Endothelial cell of umbilical vein (primary cell): ENCODE results near the gene KCNJ3. TPM values are rescaled to one million over a fixed set of nuclear protein-coding genes. Genes with fewer than 3 reads are reported as not detected.

ENCODE experiments used
- BruUV-seq: library from RNA; stranded (reverse); fragments of 400-500 nt; replicated peaks from 2 replicates; lab custom pipeline; 2021; lab: Mats Ljungman, UMichigan
- CTCF ChIA-PET: fragments of 300-600, 350-600 bp; sonication (Branson Sonifier 250); formaldehyde crosslinking; loops from one replicate; lab custom pipeline; 2021; ENCODE audit warnings: antibody characterized with exemption, inconsistent platforms; lab: Charles Lee
- POLR2A ChIA-PET: fragments of 300-600, 350-600 bp; sonication (Branson Sonifier 250); formaldehyde crosslinking; loops from one replicate; lab custom pipeline; 2021; ENCODE audit warnings: antibody characterized with exemption, inconsistent platforms; lab: Charles Lee
- DNase-seq: peaks from one replicate; pipeline ENCODE4 v3.0.0-alpha.2; 2011; ENCODE audit warnings: low read depth, low spot score
- FAIRE-seq: peaks from 2 replicates; lab custom pipeline; 2011; peaks lifted over from hg19 to GRCh38; lab: Jason Lieb, UNC
- H2AFZ ChIP-seq: 2 replicates; pipeline ENCODE4 v1.6.0; 2012; ENCODE audit warnings: low read depth, low read length, control low read depth, inconsistent platforms
- H3K27ac ChIP-seq: 2 replicates; pipeline ENCODE4 v1.5.1; 2011; ENCODE audit warnings: low read depth, mild to moderate bottlenecking, control low read depth, low read length, moderate library complexity; ENCODE audit not compliant: insufficient read depth
- H3K27me3 ChIP-seq, 2 experiments: 2 replicates each; pipeline versions ENCODE4 v1.6.0 to v1.6.1; 2011; ENCODE audit warnings: low read length in 2 of 2, mixed read lengths in 1 of 2; ENCODE audit not compliant: control insufficient read depth in 2 of 2, insufficient read depth in 2 of 2
- H3K36me3 ChIP-seq, 2 experiments: 2 replicates in 1 of 2; 3 replicates in 1 of 2; pipeline ENCODE4 v1.5.1; 2011; ENCODE audit warnings: low read length in 2 of 2, mild to moderate bottlenecking in 1 of 2, moderate library complexity in 1 of 2; ENCODE audit not compliant: control insufficient read depth in 2 of 2, insufficient read depth in 2 of 2; ENCODE audit errors: extremely low read depth in 1 of 2
- H3K4me1 ChIP-seq: 3 replicates; pipeline ENCODE4 v1.5.1; 2011; ENCODE audit warnings: mild to moderate bottlenecking, low read length; ENCODE audit not compliant: control insufficient read depth, insufficient read depth; ENCODE audit errors: extremely low read depth
- H3K4me2 ChIP-seq: 2 replicates; pipeline ENCODE4 v1.6.1; 2011; ENCODE audit warnings: low read length, control low read depth, mixed read lengths; ENCODE audit not compliant: insufficient read depth
- H3K4me3 ChIP-seq, 3 experiments: fragments of 200-600 bp in 1 of 3; sonication (generic), shearing (Covaris generic) in 1 of 3; replicated peaks in 1 of 3; 2 replicates each; pipeline ENCODE4 v1.5.1; 2011 to 2016; ENCODE audit warnings: control low read depth in 3 of 3, low read length in 3 of 3, mild to moderate bottlenecking in 2 of 3, inconsistent platforms in 1 of 3, low read depth in 1 of 3, moderate library complexity in 1 of 3; ENCODE audit not compliant: insufficient read depth in 1 of 3
- H3K79me2 ChIP-seq: 2 replicates; pipeline ENCODE4 v1.6.0; 2012; ENCODE audit warnings: low read length, inconsistent platforms; ENCODE audit not compliant: control insufficient read depth, insufficient read depth
- H3K9ac ChIP-seq: replicated peaks from 2 replicates; pipeline ENCODE3; 2011; ENCODE audit warnings: low read length, control low read depth; ENCODE audit not compliant: insufficient read depth; ENCODE audit errors: extremely low read depth
- H3K9me1 ChIP-seq: replicated peaks from 3 replicates; pipeline ENCODE4 v1.6.0; 2011; ENCODE audit warnings: mild to moderate bottlenecking, low read length; ENCODE audit not compliant: control insufficient read depth, insufficient read depth; ENCODE audit errors: extremely low read depth
- H3K9me3 ChIP-seq: replicated peaks from 2 replicates; pipeline ENCODE4 v1.5.1; 2012; ENCODE audit warnings: low read length, inconsistent platforms; ENCODE audit not compliant: control insufficient read depth, insufficient read depth
- H4K20me1 ChIP-seq: replicated peaks from 2 replicates; pipeline ENCODE3; 2011; ENCODE audit warnings: mild to moderate bottlenecking, low read length; ENCODE audit not compliant: control insufficient read depth, insufficient read depth; ENCODE audit errors: extremely low read depth
- CTCF ChIP-seq, 2 donors: IDR thresholded peaks; 1 replicate in 1 of 2; 2 replicates in 1 of 2; pipeline ENCODE4 v1.5.1; 2011; ENCODE audit warnings: low read length in 2 of 2, mild to moderate bottlenecking in 2 of 2, moderate library complexity in 2 of 2, control low read depth in 1 of 2, inconsistent platforms in 1 of 2, low read depth in 1 of 2; ENCODE audit not compliant: insufficient read depth in 1 of 2; ENCODE audit errors: extremely low read depth in 1 of 2
- EZH2 ChIP-seq: IDR thresholded peaks from 2 replicates; pipeline ENCODE4 v1.6.1; 2012; ENCODE audit warnings: borderline replicate concordance, low read depth, mild to moderate bottlenecking, moderate library complexity, low read length, inconsistent platforms; ENCODE audit not compliant: severe bottlenecking
- FOS ChIP-seq: IDR thresholded peaks from 2 replicates; pipeline ENCODE4 v1.6.1; 2011; ENCODE audit warnings: mild to moderate bottlenecking, low read length, moderate library complexity, borderline replicate concordance; ENCODE audit not compliant: insufficient read depth
- GATA2 ChIP-seq: IDR thresholded peaks from 2 replicates; pipeline ENCODE4 v1.7.0; 2011; ENCODE audit warnings: low read depth, mild to moderate bottlenecking, moderate library complexity, mixed read lengths, low read length; ENCODE audit not compliant: insufficient read length, insufficient read depth
- JUN ChIP-seq: IDR thresholded peaks from 2 replicates; pipeline ENCODE4 v1.6.1; 2011; ENCODE audit warnings: borderline replicate concordance, low read depth; ENCODE audit not compliant: insufficient read length, insufficient read depth
- MYC ChIP-seq: IDR thresholded peaks from one replicate; pipeline ENCODE4 v1.6.1; 2011; ENCODE audit warnings: mild to moderate bottlenecking, low read depth, low read length
- POLR2A ChIP-seq: IDR thresholded peaks from 2 replicates; pipeline ENCODE4 v1.6.1; 2012; ENCODE audit warnings: low read depth, mild to moderate bottlenecking, control low read depth, low read length
- POLR2AphosphoS5 ChIP-seq: IDR thresholded peaks from 2 replicates; pipeline ENCODE4 v1.6.1; 2012; ENCODE audit warnings: low read depth, mild to moderate bottlenecking, control low read depth, low read length, moderate library complexity; ENCODE audit not compliant: insufficient read depth
- dilution Hi-C: fragments of 300-500 bp; cut with MboI; formaldehyde crosslinking; loops from one replicate; pipeline ENCODE4 v1.15.0; 2019; ENCODE audit warnings: low sequenced_read_pairs; ENCODE audit not compliant: extremely low pct_ligation_motif_present
- intact Hi-C: fragments of 100-400 bp; cut with micrococcal nuclease; formaldehyde crosslinking; loops from one replicate; pipeline ENCODE4 v1.10.0; 2022
- polyA plus RNA-seq, 4 experiments: library from polyadenylated mRNA; depleted of rRNA in 3 of 4; stranded (reverse) in 3 of 4; unstranded in 1 of 4; fragments of >200 nt; gene quantifications; 2 replicates each; pipeline versions ENCODE4 v1.2.1 to v1.2.3, GENCODE V29; 2011 to 2012; ENCODE audit warnings: missing spikeins in 1 of 4
- total RNA-seq: library from RNA; stranded (reverse); gene quantifications from 2 replicates; pipeline ENCODE4 v1.2.3, GENCODE V29; 2021
- TF ChIP-seq, protein P1 (sequence below): IDR thresholded peaks from 2 replicates; pipeline ENCODE4 v1.6.1; 2011; ENCODE audit not compliant: insufficient read depth, insufficient read length

Gene KCNJ3
- total and polyA plus RNA-seq, 2 donors (not counting 3 experiments of a cell fraction or from before 2014, with no cell fraction given), result not detected

DNA sequence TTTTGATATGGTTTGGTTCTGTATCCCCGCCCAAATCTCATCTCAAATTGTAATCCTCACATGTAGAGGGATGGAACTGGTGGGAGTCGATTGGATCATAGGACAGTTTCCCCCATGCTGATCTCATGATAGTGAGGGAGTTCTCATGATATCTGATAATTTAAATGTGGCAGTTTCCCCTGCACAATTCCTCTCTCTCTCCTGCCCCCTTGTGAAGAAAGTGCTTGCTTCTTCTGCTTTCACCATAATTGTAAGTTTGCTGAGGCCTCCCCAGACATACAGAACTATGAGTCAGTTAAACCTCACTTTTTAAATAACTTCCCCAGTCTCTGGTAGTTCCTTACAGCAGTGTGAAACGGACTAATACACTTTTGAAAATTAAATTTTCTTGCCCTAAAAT, 12.3 kb upstream of the KCNJ3 start:
- TF ChIP-seq POLR2A (no peak), POLR2AphosphoS5 (no peak), CTCF (IDR thresholded peaks at IDR 0.05; ENCODE audit: extremely low read depth in 1 of 2, insufficient read depth in 1 of 2, low read depth in 1 of 2, low read length in 2 of 2) (no peak), JUN (no peak), FOS (no peak), EZH2 (no peak), GATA2 (no peak), MYC (no peak)
- TF ChIP-seq, protein P1, sequence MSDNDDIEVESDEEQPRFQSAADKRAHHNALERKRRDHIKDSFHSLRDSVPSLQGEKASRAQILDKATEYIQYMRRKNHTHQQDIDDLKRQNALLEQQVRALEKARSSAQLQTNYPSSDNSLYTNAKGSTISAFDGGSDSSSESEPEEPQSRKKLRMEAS, result no peak
- H4K20me1 ChIP-seq, result no peaks in the 10 kb centered on the region
- POLR2A ChIA-PET, result no interaction called here
- H3K4me2 ChIP-seq, result no peak overlapping the region
- no peak overlapping the region for H3K27ac ChIP-seq
- no peaks in the 10 kb centered on the region for H3K4me1 ChIP-seq
- H3K27me3 ChIP-seq, result no peaks in the 10 kb centered on the region
- dilution Hi-C loops (no loop called here), intact Hi-C loops (no loop called here)
- H3K36me3 ChIP-seq, result no peaks in the 10 kb centered on the region
- BruUV-seq, result no TSS peak
- no peak overlapping the region for H3K9ac ChIP-seq
- no peaks in the 10 kb centered on the region for H3K79me2 ChIP-seq
- no peak overlapping the region for H2AFZ ChIP-seq
- DNase-seq, result no peak
- H3K9me3 ChIP-seq, result no peaks in the 10 kb centered on the region
- no peaks in the 10 kb centered on the region for H3K9me1 ChIP-seq
- FAIRE-seq, result no peak
- CTCF ChIA-PET, result no interaction called here
- H3K4me3 ChIP-seq, result no peak overlapping the region
